Muscle layer of duodenum (tissue), 2 donors: ENCODE results near the gene CHRM5.

ENCODE experiments used
- H3K27ac ChIP-seq: one replicate; pipeline ENCODE4 v1.7.0; 2013; ENCODE audit warnings: mild to moderate bottlenecking, low read length
- H3K27me3 ChIP-seq: one replicate; pipeline ENCODE4 v1.7.0; 2013; ENCODE audit warnings: low read depth, mild to moderate bottlenecking, control low read depth, low read length
- H3K36me3 ChIP-seq, 2 donors: one replicate each; pipeline ENCODE4 v1.7.0; 2013; ENCODE audit warnings: low read length in 2 of 2, control low read depth in 1 of 2, mild to moderate bottlenecking in 1 of 2; ENCODE audit not compliant: insufficient read depth in 2 of 2, control insufficient read depth in 1 of 2
- H3K4me1 ChIP-seq, 2 donors: one replicate each; pipeline ENCODE4 v1.7.0; 2013; ENCODE audit warnings: low read length in 2 of 2, mild to moderate bottlenecking in 2 of 2, control low read depth in 1 of 2, moderate library complexity in 1 of 2; ENCODE audit not compliant: insufficient read depth in 2 of 2, control insufficient read depth in 1 of 2
- H3K4me3 ChIP-seq, 2 donors: one replicate each; pipeline ENCODE4 v1.7.0; 2013; ENCODE audit warnings: low read length in 2 of 2, low read depth in 1 of 2, mild to moderate bottlenecking in 1 of 2
- H3K9me3 ChIP-seq, 2 donors: one replicate each; pipeline ENCODE4 v1.7.0; 2013; ENCODE audit warnings: low read length in 2 of 2, control low read depth in 1 of 2, mild to moderate bottlenecking in 1 of 2; ENCODE audit not compliant: control insufficient read depth in 1 of 2
- donor health status: healthy.

Gene CHRM5

DNA sequence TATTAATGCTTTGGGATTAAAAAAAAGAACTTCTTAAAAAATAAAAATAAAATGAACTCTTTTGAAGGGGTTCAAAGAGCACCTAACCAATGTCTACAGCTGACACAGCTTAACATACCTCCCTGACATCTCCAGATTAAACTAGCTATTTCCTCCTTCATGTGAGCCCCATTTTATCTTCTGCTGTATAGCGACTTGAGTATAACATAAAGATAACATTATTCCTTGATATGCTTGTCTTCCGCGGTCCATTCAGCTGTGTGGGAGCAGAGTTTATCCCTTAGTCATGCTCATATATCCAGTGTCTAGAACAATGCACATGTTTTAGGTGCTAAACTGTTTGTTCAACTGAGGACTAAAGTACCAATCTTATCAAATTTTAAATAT is 7.8 kb upstream of the CHRM5 start:
- Histone ChIP-seq H3K9me3 (no peaks in the 10 kb centered on the region), H3K36me3 (no peaks in the 10 kb centered on the region), H3K4me1 (no peaks in the 10 kb centered on the region), H3K27ac (no peak overlapping the region), H3K27me3 (no peaks in the 10 kb centered on the region), H3K4me3 (no peak overlapping the region)

GRCh38 chr15:33963831-33964664 is 4.2 kb upstream of the CHRM5 start:
- Histone ChIP-seq H3K27me3 (no peaks in the 10 kb centered on the region), H3K4me3 (no peak overlapping the region), H3K27ac (no peak overlapping the region)

DNA sequence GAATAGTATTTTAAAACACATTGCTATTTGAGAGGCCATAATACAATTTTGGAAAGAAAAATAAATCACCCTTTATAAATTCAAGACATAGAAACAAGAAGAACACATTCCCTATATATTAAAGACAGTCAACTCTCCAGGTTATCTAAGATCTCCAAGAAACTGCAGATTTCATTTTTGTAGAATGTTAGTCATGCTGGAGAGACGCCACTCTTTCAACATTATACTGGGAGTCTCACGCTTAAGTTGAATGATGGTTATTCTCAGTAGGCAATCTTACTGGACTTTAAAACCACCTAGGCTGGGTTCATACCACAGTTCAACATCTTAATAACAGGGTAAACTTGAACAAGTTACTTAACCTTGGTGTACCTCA is 3.6 kb upstream of the CHRM5 start:
- Histone ChIP-seq H3K27ac (no peak overlapping the region), H3K36me3 (no peaks in the 10 kb centered on the region), H3K9me3 (no peaks in the 10 kb centered on the region), H3K27me3 (no peaks in the 10 kb centered on the region), H3K4me3 (no peak overlapping the region), H3K4me1 (no peaks in the 10 kb centered on the region)

More at GRCh38 chr15:33963831-33964664, 4.2 kb upstream of the CHRM5 start:
- Histone ChIP-seq H3K9me3 (no peaks in the 10 kb centered on the region), H3K4me1 (no peaks in the 10 kb centered on the region), H3K36me3 (no peaks in the 10 kb centered on the region)

- Histone ChIP-seq H3K4me3 (no peak overlapping the region), H3K9me3 (no peaks in the 10 kb centered on the region), H3K36me3 (no peaks in the 10 kb centered on the region), H3K4me1 (no peaks in the 10 kb centered on the region), H3K27ac (no peak overlapping the region), H3K27me3 (no peaks in the 10 kb centered on the region)
These were observed 524 bp downstream of the CHRM5 start for GRCh38 chr15:33968821-33969220.

DNA sequence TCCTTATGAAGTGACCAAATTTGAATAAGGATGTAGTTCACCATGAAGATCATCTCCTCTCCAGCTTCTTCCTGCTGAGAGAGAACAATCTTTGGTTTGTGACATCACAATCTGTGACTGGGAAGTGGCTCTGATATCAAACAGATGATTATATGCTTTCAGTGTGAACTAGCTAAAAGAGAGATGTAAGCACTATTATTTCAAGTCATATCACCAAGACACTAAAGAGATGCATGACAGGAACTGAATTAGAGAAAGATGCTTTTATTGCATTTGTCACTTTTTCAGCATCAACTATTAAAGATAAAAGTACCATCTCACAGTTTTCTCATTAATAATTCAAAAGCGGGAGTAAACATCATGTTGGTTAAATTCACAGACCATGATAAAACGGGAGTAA is 3.5 kb downstream of the CHRM5 start:
- Histone ChIP-seq H3K4me3 (no peak overlapping the region), H3K4me1 (no peaks in the 10 kb centered on the region), H3K9me3 (no peaks in the 10 kb centered on the region), H3K36me3 (no peaks in the 10 kb centered on the region), H3K27me3 (no peaks in the 10 kb centered on the region), H3K27ac (no peak overlapping the region)

DNA sequence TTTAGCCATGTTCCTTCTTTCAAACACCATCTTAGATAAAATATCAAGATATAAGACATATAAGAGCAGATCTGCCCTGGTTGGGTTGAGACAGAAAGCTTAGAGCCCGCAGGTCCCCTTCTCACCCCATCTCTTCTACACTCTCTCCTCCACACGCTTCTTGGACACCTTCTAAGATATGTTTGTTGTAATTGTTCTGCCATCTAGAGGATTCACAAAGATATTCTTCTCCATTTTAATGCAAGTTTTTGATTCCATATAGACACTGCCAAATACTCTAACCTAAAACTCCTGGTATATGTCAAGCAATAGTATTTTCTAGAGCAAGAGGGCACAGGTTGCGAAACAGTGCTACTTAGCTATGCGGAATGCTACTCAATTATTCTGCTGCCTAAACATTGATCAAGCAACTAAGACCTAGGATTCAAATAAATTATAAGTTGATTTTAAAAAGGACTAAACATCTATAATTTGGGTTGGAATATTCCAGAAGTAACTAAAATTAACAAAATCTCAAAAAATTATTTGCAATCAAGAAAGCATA is 6.8 kb downstream of the CHRM5 start:
- Histone ChIP-seq H3K9me3 (no peaks in the 10 kb centered on the region), H3K36me3 (no peaks in the 10 kb centered on the region), H3K27ac (no peak overlapping the region), H3K4me3 (no peak overlapping the region), H3K27me3 (no peaks in the 10 kb centered on the region), H3K4me1 (no peaks in the 10 kb centered on the region)

GRCh38 chr15:33980159-33980558 is 11.9 kb downstream of the CHRM5 start:
- Histone ChIP-seq H3K4me3 (no peak overlapping the region), H3K9me3 (no peaks in the 10 kb centered on the region), H3K36me3 (no peaks in the 10 kb centered on the region), H3K27ac (no peak overlapping the region), H3K4me1 (no peaks in the 10 kb centered on the region), H3K27me3 (no peaks in the 10 kb centered on the region)

GRCh38 chr15:33982516-33982915 is 14.2 kb downstream of the CHRM5 start:
- H3K36me3 ChIP-seq, result no peaks in the 10 kb centered on the region
- H3K4me1 ChIP-seq, result no peaks in the 10 kb centered on the region
- no peaks in the 10 kb centered on the region for H3K9me3 ChIP-seq
- H3K27ac ChIP-seq, result no peak overlapping the region
- H3K4me3 ChIP-seq, result no peak overlapping the region
- H3K27me3 ChIP-seq, result no peaks in the 10 kb centered on the region

- Histone ChIP-seq H3K27me3 (no peaks in the 10 kb centered on the region), H3K27ac (no peak overlapping the region), H3K9me3 (no peaks in the 10 kb centered on the region), H3K36me3 (no peaks in the 10 kb centered on the region), H3K4me1 (no peaks in the 10 kb centered on the region), H3K4me3 (no peak overlapping the region)
These were observed 17.0 kb downstream of the CHRM5 start for GRCh38 chr15:33985287-33985686.

GRCh38 chr15:33985751-33986150 is 17.5 kb downstream of the CHRM5 start:
- Histone ChIP-seq H3K4me1 (no peaks in the 10 kb centered on the region), H3K9me3 (no peaks in the 10 kb centered on the region), H3K4me3 (no peak overlapping the region), H3K36me3 (no peaks in the 10 kb centered on the region), H3K27me3 (no peaks in the 10 kb centered on the region), H3K27ac (no peak overlapping the region)

GRCh38 chr15:33987444-33987843 is 19.1 kb downstream of the CHRM5 start:
- Histone ChIP-seq H3K27ac (no peak overlapping the region), H3K27me3 (no peaks in the 10 kb centered on the region), H3K4me3 (no peak overlapping the region), H3K9me3 (no peaks in the 10 kb centered on the region), H3K36me3 (no peaks in the 10 kb centered on the region), H3K4me1 (no peaks in the 10 kb centered on the region)

DNA sequence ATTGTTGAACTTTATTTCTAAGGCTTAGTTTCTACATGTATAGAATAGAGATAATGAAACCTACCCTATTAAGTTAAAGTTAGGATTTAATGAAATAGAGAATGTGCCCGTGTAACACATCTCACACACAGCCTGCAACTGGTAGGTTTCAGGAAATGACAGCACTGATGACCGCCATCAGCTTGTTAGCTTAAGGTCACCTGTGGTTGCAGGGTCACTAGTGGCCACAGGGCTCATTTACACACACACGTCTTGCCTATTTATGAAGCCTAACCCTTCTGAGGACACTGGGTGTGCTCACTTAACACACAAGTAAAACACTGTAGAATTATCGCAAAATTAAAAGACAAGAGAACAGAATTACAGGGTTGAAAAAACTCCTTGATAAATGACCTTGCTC is 20.1 kb downstream of the CHRM5 start:
- H3K36me3 ChIP-seq, result no peaks in the 10 kb centered on the region
- no peaks in the 10 kb centered on the region for H3K9me3 ChIP-seq
- no peak overlapping the region for H3K4me3 ChIP-seq
- H3K4me1 ChIP-seq, result no peaks in the 10 kb centered on the region
- no peak overlapping the region for H3K27ac ChIP-seq
- no peaks in the 10 kb centered on the region for H3K27me3 ChIP-seq
